Liver (tissue), 9 donors: ENCODE results near the gene NLGN4X. TPM values are rescaled to one million over a fixed set of nuclear protein-coding genes. Genes with fewer than 3 reads are reported as not detected.

Experiments
- DNase-seq: peaks from one replicate; pipeline ENCODE4 v3.0.0-alpha.2; 2017; ENCODE audit warnings: low spot score
- H3K27ac ChIP-seq, 2 donors: one replicate each; pipeline ENCODE4 v1.7.0; 2013; ENCODE audit warnings: inconsistent platforms in 2 of 2, low read length in 2 of 2, control low read depth in 1 of 2, low read depth in 1 of 2, mild to moderate bottlenecking in 1 of 2
- H3K27me3 ChIP-seq, 4 donors: one replicate each; pipeline versions ENCODE4 v1.6.1 to v1.7.0; 2013; ENCODE audit warnings: low read length in 3 of 4, inconsistent platforms in 1 of 4, mild to moderate bottlenecking in 1 of 4, moderate library complexity in 1 of 4; ENCODE audit not compliant: control insufficient read depth in 4 of 4, insufficient read depth in 4 of 4
- H3K36me3 ChIP-seq, 4 donors: one replicate each; pipeline versions ENCODE4 v1.6.1 to v1.7.0; 2013; ENCODE audit warnings: low read length in 3 of 4, mild to moderate bottlenecking in 3 of 4, low read depth in 1 of 4, moderate library complexity in 1 of 4; ENCODE audit not compliant: control insufficient read depth in 4 of 4, insufficient read depth in 3 of 4
- H3K4me1 ChIP-seq, 4 donors: one replicate each; pipeline versions ENCODE4 v1.6.1 to v1.7.0; 2013; ENCODE audit warnings: low read length in 3 of 4, mild to moderate bottlenecking in 3 of 4, moderate library complexity in 1 of 4; ENCODE audit not compliant: control insufficient read depth in 4 of 4, insufficient read depth in 4 of 4
- H3K4me3 ChIP-seq, 3 donors: one replicate each; pipeline versions ENCODE4 v1.6.1 to v1.7.0; 2013; ENCODE audit warnings: low read length in 3 of 3, control low read depth in 1 of 3, low read depth in 1 of 3, mild to moderate bottlenecking in 1 of 3
- H3K9ac ChIP-seq, 2 donors: one replicate each; pipeline ENCODE4 v1.7.0; 2013; ENCODE audit warnings: low read length in 2 of 2, mild to moderate bottlenecking in 2 of 2, moderate library complexity in 2 of 2, control low read depth in 1 of 2, low read depth in 1 of 2
- H3K9me3 ChIP-seq, 4 donors: one replicate each; pipeline versions ENCODE4 v1.6.1 to v1.7.0; 2013; ENCODE audit warnings: low read length in 3 of 4; ENCODE audit not compliant: control insufficient read depth in 4 of 4
- ATF3 ChIP-seq: IDR thresholded peaks from 2 replicates; pipeline ENCODE4 v1.6.1; 2016; ENCODE audit warnings: antibody characterized with exemption
- CTCF ChIP-seq: fragments of 150-350 bp; IDR thresholded peaks from 2 replicates; pipeline ENCODE4 v1.5.1; 2017; ENCODE audit warnings: improper control_type of control experiment, low read depth, low read length; ENCODE audit not compliant: missing input control
- FOXA1 ChIP-seq: IDR thresholded peaks from 2 replicates; pipeline ENCODE4 v1.6.1; 2016; ENCODE audit warnings: antibody characterized with exemption
- FOXA2 ChIP-seq: IDR thresholded peaks from 2 replicates; pipeline ENCODE4 v1.6.1; 2016; ENCODE audit warnings: antibody characterized with exemption
- GABPA ChIP-seq, 2 donors: IDR thresholded peaks in 1 of 2; conservative IDR thresholded peaks in 1 of 2; 2 replicates each; pipeline ENCODE4 v1.6.1; 2016; ENCODE audit warnings: antibody characterized with exemption in 2 of 2, mild to moderate bottlenecking in 1 of 2, moderate library complexity in 1 of 2
- HNF4A ChIP-seq, 2 donors: conservative IDR thresholded peaks; 2 replicates each; pipeline ENCODE4 v1.6.1; 2016; ENCODE audit warnings: antibody characterized with exemption in 2 of 2, mild to moderate bottlenecking in 2 of 2
- HNF4G ChIP-seq: IDR thresholded peaks from 2 replicates; pipeline ENCODE4 v1.6.1; 2016; ENCODE audit warnings: antibody characterized with exemption
- JUND ChIP-seq, 2 donors: IDR thresholded peaks; 2 replicates each; pipeline ENCODE4 v1.6.1; 2016; ENCODE audit warnings: antibody characterized with exemption in 2 of 2
- MAX ChIP-seq: IDR thresholded peaks from 2 replicates; pipeline ENCODE4 v1.6.1; 2016; ENCODE audit warnings: antibody characterized with exemption
- NR2F2 ChIP-seq: IDR thresholded peaks from 2 replicates; pipeline ENCODE4 v1.6.1; 2016; ENCODE audit warnings: antibody characterized with exemption
- RAD21 ChIP-seq, 2 donors: IDR thresholded peaks; 2 replicates each; pipeline ENCODE4 v1.6.1; 2016; ENCODE audit warnings: antibody characterized with exemption in 2 of 2, mild to moderate bottlenecking in 2 of 2
- REST ChIP-seq: IDR thresholded peaks from 2 replicates; pipeline ENCODE4 v1.6.1; 2016; ENCODE audit warnings: antibody characterized with exemption, mild to moderate bottlenecking
- RXRA ChIP-seq, 2 donors: IDR thresholded peaks; 2 replicates each; pipeline ENCODE4 v1.6.1; 2017 to 2018; ENCODE audit warnings: antibody characterized with exemption in 2 of 2, mild to moderate bottlenecking in 1 of 2
- SP1 ChIP-seq: IDR thresholded peaks from 2 replicates; pipeline ENCODE4 v1.6.1; 2018; ENCODE audit warnings: antibody characterized with exemption, mild to moderate bottlenecking
- TAF1 ChIP-seq: conservative IDR thresholded peaks from 2 replicates; pipeline ENCODE4 v1.6.1; 2016; ENCODE audit warnings: antibody characterized with exemption, mild to moderate bottlenecking
- YY1 ChIP-seq: IDR thresholded peaks from 2 replicates; pipeline ENCODE4 v1.6.1; 2016; ENCODE audit warnings: antibody characterized with exemption, mild to moderate bottlenecking
- WGBS: extraction: QIAGEN DNeasy Blood & Tissue Kit; methylation state at CpG from one replicate; pipeline ENCODE4 v1.1.7; 2013; 5-methylcytosine and 5-hydroxymethylcytosine counted together
- polyA plus RNA-seq, 2 donors: library from polyadenylated mRNA; stranded (reverse) in 1 of 2; unstranded in 1 of 2; fragments of 200-250 nt in 1 of 2; fragments of >200 nt in 1 of 2; fragmentation: Nextera tagmentation in 1 of 2; extraction: Ambion mirVana in 1 of 2; gene quantifications; one replicate each; pipeline versions ENCODE4 v1.2.1 to v1.2.3, GENCODE V29; 2013 to 2015
- total RNA-seq, 2 donors: library from RNA; depleted of rRNA; stranded (reverse); fragments of >200 nt; gene quantifications; one replicate each; pipeline ENCODE4 v1.2.3, GENCODE V29; 2014
- donor health status: healthy.
- donor health status: healthy.
- donor health status: healthy.
- donor health status: healthy.
- donor health status: healthy.

NLGN4X gene
- total and polyA plus RNA-seq, 4 donors, result 0.33 to 2.8 (median 0.93) TPM

- DNase-seq, result no peak
- no peaks in the 10 kb centered on the region for H3K4me1 ChIP-seq
- H3K27me3 ChIP-seq, result no peaks in the 10 kb centered on the region
- H3K4me3 ChIP-seq, result no peak overlapping the region
- WGBS, result 62% methylated on average over 6 of the region's 6 CpGs
- H3K9ac ChIP-seq, result no peak overlapping the region
- TF ChIP-seq MAX (no peak), ATF3 (no peak), JUND (IDR thresholded peaks at IDR 0.05) (no peak), HNF4G (no peak), GABPA (IDR thresholded peaks at IDR 0.05 in 1 of 2, conservative IDR thresholded peaks at IDR 0.05 in 1 of 2) (no peak)
- no peak overlapping the region for H3K27ac ChIP-seq
- no peaks in the 10 kb centered on the region for H3K36me3 ChIP-seq
- no peaks in the 10 kb centered on the region for H3K9me3 ChIP-seq
Observed at GRCh38 chrX:6203462-6204215, 25.0 kb downstream of the NLGN4X start.

- H3K4me3 ChIP-seq, result no peak overlapping the region
- 63% methylated on average over 2 of the region's 2 CpGs for WGBS
- H3K36me3 ChIP-seq, result no peaks in the 10 kb centered on the region
- no peak overlapping the region for H3K9ac ChIP-seq
- no peaks in the 10 kb centered on the region for H3K9me3 ChIP-seq
- no peaks in the 10 kb centered on the region for H3K27me3 ChIP-seq
- TF ChIP-seq TAF1, result no peak
- TF ChIP-seq CTCF, result no peak
- TF ChIP-seq HNF4A (conservative IDR thresholded peaks at IDR 0.05), result no peak
- TF ChIP-seq HNF4G, result no peak
- TF ChIP-seq MAX, result no peak
- no peak for TF ChIP-seq FOXA2
- no peak overlapping the region for H3K27ac ChIP-seq
- no peak for DNase-seq
- H3K4me1 ChIP-seq, result no peaks in the 10 kb centered on the region
Observed at GRCh38 chrX:6199486-6199885, 29.2 kb downstream of the NLGN4X start.

- Histone ChIP-seq H3K9me3 (no peaks in the 10 kb centered on the region), H3K4me1 (peaks cover 0 to 1% (median 0%) of the 10 kb centered on the region in 4 donors), H3K36me3 (no peaks in the 10 kb centered on the region), H3K27me3 (no peaks in the 10 kb centered on the region), H3K27ac (no peak overlapping the region), H3K9ac (no peak overlapping the region), H3K4me3 (no peak overlapping the region)
- TF ChIP-seq YY1 (no peak), ATF3 (no peak), RXRA (IDR thresholded peaks at IDR 0.05) (no peak), HNF4A (conservative IDR thresholded peaks at IDR 0.05) (no peak), SP1 (no peak), GABPA (IDR thresholded peaks at IDR 0.05 in 1 of 2, conservative IDR thresholded peaks at IDR 0.05 in 1 of 2) (no peak), CTCF (no peak), REST (no peak), FOXA2 (no peak), TAF1 (no peak), HNF4G (no peak), JUND (IDR thresholded peaks at IDR 0.05) (no peak), RAD21 (IDR thresholded peaks at IDR 0.05) (no peak), FOXA1 (no peak), NR2F2 (no peak)
- WGBS, result 98% methylated on average over 28 of the region's 28 CpGs
- no peak for DNase-seq
Observed at GRCh38 chrX:6187256-6187655, 41.4 kb downstream of the NLGN4X start.
